NCI-H226 (cell line): Measurements from ENCODE around the gene MARK3.
"Not testable (repeated sequence)": the region's sequence is repeated elsewhere in the genome, so short reads cannot be mapped to it uniquely, and the experiment has no call there.

ENCODE experiments used
- DNase-seq: peaks from one replicate; pipeline ENCODE4 v3.0.0-alpha.2; 2015

MARK3 gene

DNA sequence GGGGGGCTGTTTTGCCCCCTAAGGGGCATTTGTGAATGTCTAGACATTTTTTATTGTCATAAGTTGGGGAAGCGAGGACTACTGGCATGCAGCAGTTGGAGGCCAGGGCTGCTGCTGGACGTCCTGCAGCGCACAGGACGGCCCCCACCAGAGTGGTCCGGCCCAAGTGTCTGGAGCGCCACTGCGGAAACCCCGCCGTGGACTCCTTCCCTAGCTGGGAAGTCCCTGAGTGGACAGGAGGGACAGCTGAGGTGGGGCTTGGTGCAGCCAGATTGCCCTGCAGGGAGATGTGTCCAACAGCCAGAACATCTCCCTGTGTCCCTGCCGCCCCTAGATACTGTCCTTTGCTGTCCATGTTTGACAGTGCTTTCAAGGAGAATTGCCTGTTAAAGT, 132.0 kb downstream of the MARK3 start:
- no peak for DNase-seq

DNA sequence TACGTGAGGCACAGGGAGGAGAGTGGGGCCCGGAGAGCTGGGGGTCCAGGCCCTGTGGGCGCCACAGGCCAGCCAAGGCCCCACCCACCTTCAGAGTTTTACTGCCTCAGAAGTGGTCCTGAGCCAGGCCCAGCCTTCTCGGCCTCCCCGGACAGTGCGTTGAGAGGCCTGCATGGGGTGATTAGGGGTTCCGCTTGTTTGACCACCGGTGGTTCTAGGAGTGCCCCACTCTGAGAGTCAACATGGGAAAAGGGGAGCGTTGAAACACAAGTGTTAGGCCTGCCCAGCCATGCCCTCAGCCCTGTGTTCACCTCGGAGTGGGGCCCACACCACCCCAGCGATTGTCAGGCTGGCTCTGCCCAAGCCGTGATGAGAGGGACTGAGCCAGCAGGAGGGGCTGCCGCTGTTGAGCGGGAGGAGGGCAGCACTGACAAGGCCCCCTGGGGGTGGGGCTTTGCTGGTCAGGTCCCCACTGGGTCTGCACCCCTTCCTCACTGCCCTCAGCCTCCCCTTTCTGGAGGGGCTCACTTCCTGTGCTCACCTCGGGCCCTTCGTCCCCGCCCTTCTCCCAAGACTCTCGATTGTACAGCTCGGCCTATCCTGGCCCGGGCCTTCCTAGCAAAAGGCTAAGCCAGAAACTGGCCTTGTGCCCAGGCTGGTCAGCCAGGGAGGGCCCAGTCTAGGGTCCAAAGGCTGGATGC, 132.7 kb downstream of the MARK3 start:
- no peak for DNase-seq

DNA sequence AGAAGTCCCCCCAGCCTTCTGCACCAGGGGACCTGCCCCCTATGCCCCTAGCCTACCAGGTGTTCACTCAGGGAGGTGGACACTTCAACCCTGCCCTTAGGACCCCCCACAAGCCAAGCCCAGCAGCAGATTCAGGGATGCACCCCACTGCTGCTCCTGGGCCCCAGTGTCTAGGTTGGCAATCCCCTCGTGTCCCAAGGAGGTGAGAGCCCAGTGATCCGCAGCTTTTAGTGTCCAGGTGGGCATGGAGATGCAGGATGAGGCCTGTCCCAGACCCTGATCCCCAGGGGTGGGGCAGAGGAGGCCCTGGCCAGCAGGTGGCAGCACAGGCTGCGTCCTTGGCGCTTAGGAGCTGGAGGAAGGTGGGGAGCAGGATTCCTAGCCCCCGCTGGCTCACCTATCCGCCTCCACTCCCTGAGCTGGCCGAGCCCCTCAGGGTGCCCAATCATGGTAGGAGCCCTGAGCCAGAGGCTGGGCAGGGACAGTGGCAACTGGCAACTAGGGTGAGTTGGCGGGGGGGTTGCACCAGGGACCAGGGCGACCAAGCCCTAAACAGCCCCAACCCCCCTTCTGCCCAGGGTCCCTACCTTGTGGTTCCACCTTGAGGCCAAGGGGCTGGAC, 133.3 kb downstream of the MARK3 start:
- DNase-seq, result peak; percentile 46

DNA sequence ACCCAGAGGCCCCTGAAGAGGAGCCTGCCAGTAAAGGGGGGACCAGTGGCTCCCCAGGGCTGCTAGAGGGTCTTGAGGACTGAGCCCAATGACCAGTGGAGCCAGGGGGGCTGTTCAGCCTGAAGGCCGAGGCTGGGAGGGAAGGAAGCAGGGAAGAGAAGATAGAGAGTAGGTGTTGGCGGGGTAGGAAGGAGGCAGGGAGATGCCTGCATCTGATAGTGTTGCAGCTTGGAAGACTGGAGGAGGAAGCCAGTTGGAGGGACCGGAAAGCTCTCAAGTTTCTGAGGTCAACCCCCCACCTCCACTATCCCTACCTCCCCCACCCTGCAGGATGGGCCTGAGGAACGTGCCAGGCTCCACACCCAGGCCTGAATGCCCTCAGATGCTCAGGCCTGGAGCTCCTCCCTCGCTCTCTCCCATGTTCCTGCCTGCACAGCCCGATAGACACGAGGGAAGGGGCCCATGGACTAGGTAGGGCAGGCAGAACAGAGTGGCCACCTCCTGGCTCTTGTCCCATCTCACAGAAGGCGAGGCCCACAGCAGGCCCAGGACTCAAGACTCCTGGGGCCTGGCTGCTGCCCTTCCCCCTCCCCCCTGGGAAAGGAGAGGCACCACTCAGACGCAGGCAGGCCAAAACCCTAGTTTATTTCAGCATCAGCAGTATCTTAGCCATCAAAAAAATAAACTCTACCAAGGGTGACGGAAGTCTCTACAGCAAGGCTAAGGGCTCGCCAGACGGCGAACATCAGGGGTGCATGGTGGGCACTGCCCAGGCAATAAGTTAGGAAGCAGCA, 134.0 kb downstream of the MARK3 start:
- peak; percentile 82 for DNase-seq

DNA sequence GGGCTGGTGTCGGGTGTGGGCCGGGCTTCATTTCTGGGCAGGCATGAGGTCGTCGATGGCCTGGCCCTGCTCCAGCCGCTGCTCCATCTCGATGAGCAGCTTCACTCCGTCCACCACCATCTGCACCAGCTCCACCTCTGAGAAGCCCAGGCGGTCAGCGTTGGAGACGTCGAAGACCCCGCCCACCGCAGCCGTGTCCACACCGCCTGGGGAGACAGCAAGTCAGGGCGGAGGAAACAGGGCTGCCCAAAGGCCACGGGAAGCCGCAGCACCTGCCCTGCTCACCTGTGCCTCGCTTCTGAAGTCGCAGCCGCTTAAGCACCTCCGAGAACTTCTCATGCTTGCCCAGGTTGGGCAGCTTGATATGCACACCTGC, 134.6 kb downstream of the MARK3 start:
- no peak for DNase-seq

DNA sequence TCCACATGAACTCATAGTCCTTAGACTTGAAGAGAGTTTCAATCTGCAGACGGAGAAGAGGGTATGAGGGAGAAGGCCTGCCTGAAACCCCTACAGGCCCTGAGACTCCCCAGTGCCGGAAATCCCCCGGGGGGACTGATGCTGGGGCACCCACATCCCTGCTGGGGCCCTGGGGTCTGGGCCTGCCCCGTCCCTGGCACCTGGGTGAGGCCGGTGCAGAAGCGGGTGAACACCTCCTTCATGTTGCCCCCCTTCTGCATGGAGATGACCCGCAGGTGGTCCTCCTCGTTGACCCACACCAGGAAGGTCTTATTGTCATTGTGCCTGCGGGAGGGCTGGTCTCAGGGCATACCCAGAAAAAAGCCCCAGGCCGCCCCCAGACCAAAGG, 135.0 kb downstream of the MARK3 start:
- no peak for DNase-seq

DNA sequence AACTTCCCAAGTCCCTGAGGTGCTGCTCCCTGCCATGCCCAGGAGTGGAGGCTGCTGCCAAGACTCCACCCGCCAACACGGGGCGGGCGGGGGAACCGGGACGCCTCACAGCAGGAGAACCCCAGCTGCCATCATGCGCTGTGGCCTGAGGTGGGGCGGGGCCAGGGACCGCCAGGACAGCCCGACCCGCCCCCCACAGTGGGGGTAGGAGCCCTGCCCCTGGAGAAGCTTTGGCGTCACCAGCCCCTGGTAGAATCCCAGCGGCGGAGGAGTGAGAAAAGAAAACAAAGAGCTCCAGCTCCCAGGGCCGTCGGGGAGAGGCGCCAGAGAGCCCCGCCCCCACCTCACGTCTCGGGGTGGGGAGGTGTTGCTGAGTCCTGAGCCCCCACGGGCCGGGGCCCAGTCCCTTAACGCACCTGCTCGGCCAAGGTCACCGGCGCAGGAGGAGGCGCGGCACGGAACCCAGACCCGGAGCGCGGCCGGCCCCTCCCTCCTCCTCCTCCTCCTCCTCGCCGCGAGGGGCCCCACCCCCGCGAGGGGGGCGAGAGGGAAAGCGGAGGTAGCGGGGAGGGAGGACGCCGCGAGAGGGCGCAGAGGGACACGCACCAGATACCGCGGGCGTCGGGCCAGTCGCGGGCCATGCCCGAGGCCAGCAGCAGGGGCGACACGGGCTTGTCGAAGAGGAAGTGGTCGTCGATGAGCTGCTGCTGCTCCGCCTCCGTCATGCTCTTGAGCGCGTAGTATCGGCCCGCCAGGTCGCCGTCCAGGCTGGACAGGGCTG, 135.6 kb downstream of the MARK3 start:
- peak; percentile 77 for DNase-seq

DNA sequence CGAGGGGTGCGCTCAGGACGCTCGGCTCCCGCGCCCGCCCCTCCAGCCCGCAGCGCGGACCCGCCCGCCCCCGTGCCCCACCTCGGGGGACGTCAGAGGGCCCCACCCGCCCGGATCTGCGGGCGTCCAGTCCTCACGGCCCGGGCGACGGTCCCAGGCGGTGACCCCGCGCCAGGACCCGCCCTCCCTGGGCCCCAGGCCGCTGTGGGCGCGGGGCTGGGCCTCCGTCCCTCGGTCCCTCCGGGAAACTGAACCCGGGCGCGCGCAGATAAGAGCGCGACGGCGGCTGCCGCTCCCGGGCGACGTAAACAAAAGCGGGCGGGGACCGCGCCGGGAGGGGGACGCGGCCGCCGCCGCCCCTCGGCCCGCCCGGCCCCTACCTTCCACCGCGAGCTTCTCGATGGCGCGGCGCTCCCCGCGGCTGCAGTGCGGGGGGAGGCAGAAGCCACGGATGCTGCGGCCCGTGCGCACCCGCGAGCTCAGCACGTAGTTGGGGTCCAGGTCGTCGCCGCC, 136.3 kb downstream of the MARK3 start:
- DNase-seq, result no peak

DNA sequence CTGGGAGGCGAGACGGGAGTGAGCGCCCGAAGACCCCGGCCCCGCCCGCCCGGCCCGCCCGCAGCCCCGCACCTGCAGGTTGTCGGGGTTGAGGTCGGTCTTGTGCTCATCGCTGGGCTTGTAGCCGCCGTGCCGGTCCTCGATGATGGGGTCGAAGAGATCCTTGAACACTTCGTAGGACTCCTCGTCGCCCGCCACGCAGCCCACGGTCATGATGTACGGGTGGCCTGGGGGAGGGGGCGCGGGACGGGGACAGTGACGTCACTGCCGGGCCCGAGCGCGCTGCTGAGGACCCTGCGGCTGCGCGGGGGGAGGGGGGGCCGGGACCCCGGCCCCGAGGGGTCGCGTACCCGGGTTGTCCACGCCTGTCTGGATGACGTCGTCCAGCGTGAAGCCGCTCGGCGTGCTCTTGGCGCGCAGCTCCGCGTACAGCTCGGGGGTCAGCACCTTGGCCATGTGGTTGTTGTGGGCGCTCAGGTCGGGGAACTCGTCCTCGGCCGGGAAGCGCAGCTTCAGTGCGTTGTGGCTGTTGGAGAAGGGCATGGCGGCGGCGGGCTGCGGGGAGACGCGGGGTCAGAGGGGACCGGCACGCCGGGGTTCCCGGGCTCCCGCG, 136.8 kb downstream of the MARK3 start:
- DNase-seq, result no peak

DNA sequence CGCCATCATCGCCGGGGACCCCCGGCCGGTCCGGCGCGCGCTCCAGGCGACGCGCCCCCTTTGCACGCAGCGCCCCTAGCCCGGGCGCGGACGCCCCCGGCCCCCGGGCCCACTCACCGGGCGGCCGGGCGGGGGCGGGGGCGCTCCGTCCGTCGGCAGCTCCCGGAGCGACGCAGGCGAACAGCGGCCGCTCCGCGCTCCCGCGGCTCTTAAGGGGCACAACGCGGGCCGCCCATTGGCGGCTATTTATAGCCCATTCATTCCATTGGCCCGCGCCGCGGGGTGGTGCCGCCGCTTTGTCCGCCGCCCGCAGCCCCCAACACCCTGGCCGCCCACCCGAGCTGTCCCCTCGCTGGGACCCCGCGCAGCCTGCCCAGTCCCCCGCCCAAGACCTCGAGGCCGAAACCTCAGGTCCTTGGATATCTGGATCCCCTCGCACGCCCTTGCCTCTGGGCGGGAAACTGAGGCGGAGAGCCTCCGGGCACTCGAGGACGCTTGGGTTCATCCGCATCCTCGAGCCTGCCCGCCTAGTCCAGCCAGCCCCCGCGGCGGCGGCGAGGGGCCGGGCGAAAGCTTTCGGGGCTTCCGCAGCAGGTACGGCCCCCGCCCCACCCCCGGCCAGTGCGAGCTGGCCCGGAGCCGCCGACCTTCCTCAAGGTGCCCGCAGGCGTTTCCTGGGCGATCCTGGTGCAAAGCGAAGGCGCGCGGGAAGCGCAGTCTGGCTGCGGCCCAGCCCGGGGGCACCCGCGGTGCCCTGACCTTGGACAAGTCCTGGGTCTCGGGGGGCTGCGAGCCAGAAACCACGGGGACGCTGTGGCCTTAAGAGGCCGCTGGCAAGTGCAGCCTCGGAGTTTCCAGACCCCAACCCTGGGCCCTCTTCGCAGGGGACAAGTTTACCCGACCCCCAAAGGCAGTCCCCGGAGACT, 137.7 kb downstream of the MARK3 start, which contains the start of gene CKB:
CKB (minus strand) TSS at position 182 of the 926 bp plus-strand sequence. CDS start 337 bp downstream, outside the sequence.
- DNase-seq, result peak; percentile 36

DNA sequence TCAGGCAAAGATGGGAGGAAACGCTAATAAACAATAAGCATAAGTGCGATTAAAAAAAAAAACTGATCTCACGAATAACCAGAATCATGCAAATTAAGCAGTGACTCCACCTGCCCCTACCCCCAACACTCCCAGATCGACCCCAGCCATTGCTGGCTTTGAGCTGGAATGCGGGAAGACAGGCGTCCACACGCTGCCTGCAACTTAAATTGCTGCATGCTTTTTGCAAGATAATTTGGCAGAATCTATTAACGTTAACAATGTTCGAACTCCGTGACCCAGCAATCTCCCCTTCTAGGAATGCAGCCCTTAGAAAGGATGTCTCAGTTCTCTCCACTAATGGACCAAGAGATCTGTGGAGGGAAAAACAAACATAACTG, 138.3 kb downstream of the MARK3 start:
- no peak for DNase-seq

DNA sequence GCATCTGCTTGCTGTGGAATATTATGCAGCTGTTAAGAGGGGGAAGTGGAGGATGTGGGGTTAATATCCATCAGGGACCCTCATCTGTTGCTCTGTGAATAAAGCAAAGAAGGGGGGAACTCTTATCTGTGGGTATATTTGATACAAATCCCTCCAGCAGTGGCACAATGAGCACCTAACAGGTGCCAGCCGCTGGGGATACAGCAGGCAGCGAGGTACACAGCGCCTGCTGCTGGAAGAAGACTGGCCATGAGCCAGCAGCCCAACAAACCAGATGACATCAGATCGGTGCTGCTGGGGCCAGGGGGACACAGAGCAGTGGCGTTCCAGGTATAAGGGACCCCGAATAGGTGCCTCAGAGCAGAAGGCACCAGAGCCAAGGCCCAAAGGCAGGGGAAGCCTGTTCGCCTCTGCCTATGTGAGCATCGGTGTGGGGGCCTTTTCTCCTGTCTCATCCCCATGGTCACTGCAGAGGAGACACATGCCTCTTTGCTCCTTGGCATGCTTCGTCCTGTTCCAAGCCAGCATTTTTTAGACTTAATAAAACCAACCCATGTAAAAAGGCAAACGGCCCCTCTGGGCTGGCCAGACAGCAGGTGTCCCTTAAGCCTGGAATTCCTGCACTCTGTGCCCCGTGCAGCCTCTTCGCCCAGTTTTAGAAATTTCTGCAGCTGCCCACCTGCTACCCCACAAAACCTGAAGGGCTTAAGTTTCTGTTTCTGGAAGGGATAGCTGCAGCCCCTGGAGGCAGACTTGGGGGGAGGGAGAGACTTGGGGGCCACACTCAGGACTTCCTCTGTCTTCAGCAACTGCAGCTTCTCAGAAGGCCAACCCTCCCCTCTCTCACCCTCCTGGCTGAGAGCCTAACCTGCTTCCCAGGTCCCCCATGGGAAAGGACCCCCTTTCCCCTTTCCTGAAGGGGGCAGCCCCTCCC, 139.1 kb downstream of the MARK3 start:
- no peak for DNase-seq

DNA sequence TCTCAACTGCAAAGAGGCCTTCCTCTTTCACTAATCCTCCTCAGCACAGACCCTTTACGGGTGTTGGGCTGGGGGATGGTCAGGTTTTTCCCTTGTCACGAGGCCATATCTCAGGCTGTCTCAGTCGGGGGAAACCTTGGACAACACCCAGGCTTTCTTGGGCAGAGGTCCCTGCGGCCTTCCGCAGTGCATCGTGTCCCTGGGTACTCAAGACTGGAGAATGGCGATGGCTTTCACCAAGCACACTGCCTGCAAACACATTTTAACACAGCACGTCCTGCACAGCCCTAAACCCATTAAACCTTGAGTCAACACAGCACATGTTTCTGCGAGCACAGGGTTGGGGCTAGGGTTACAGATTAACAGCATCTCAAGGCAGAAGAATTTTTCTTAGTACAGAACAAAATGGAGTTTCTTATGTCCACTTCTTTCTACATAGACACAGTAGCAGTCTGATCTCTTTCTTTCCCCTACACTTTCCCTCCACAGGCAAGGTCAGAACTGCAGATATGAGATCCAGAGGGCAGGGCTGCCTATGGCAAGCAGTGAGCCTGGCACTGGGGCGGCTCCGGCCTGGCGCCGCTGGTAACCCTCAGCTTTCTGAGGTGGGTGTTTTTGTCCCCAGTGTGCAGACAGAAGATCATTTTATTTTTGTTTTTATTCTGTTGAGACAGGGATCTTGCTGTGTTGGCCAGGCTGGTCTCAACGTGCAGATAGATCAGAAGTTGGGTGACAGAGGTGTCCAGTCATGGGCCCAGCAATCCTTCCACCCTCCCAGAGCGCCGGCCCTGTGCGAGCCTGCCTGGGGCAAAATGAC, 140.4 kb downstream of the MARK3 start:
- not testable (repeated sequence) for DNase-seq

DNA sequence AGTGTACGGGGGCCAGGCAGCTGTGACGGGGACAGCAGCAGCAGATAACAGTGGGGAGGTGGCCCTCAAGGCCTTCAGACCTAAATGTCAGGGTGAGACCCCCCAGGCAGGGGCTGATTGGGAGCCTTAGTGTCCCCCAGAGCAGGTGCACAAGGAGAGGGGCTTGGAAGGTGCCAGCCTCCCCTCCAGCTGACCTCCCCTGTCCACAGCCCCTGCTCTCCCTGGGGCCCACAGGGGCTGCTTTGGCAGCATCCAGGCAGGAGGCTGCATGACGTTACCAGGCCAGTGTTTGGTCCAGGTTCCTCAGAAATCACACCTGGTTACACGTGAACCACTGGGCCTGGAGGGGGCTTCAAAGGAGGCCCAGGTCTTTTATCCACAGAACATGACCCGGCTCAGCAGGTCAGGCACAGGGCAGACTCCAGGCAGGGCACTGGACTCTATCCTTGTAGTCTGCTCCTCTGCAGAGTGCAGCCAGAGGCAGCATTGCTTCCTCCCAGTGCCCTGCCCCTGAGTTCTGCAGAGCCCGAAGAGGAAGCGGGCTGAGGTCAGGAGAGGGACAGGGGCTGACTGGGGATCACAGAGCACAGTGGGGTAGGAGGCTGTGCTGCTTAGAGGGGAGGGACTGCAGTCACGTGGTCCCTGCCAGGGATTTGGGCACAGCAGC, 141.2 kb downstream of the MARK3 start:
- DNase-seq, result no peak

DNA sequence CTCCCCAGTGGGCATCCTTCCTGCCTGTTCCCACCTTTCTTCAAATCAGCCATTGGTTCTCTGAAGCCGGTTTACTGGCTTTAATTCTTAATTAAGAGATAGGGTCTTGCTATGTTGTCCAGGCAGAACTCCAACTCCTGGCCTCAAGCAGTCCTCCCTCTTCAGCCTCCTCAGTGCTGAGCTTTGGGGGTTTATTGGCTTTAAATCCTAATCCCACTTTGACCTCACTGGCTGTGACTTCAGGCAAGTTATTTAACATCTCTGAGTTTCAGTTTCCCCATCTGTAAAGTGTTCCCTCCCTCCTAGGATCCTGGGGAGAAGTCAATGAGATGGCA, 141.7 kb downstream of the MARK3 start:
- DNase-seq, result no peak

DNA sequence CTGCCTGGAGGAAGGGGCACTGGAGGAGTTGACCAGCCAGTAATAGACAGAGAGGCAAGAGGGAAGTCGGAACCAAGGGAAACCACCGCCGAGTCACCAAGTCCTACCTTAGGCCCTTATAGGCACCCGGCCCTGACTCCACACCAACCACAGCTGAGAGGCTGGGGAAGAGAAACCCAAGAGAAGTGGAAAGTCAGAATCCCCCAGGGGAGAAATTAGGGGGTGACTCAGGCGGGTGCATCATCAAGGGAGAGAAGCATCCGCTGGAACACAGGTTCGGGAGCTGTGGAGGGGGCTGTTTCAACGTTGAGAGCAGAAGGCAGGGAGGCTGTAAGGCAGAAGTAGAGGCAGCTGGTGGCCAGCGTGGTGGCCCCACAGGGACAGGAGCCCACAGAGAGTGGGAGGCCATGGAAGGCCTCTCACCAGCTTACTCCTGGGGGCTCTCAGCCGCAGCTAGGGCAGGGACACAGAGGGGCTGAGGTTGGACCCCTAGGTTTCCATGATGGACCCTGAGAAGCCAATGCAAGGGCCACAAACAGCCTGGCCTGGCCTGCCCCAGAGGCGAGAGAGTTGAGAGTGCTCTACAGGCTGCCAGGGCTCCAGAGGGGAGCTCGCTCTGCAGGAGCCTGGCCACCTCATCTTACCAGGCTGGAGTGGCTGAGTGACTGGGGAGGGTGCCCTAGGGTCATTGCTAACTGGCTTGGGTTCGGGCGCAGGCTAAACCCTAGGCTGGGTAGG, 142.4 kb downstream of the MARK3 start:
- no peak for DNase-seq

DNA sequence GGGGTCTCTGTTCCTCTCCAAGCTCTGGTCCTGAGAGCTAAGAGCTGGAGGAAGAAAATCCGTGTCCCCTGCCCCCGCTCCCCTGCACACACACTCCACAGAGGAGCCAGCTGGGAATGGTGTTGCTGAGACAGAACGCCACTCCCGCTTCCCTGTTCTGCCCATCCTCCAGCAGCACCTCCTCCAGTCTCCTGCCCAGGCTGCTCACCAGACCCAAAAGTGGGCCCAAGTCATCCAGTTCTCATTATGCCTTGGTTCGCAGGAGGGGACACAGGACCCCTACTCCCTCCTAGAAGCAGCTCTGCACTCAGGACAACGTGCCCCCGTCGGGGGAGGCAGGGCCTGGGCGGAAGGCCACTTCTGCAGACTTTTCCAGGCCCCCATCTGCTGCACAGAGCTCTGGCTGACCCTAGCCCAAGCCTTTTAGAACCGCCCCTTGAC, 143.0 kb downstream of the MARK3 start:
- DNase-seq, result no peak
